ENCODE data around the gene VOPP1. TPM values are rescaled to one million over a fixed set of nuclear protein-coding genes. Genes with fewer than 3 reads are reported as not detected.
A peak's percentile ranks its signal among the peaks of the same experiment; 100 is the strongest.

The VOPP1 gene
- total RNA-seq, 4 donors from 2014 or later, result 15.7 to 24.9 (median 20.3) TPM

GRCh38 chr7:55488216-55488615 lies 84.1 kb downstream of the VOPP1 start:
- Histone ChIP-seq H3K27me3 (no peaks in the 10 kb centered on the region), H3K36me3 (peaks cover 36% of the 10 kb centered on the region), H3K4me1 (no peaks in the 10 kb centered on the region), H3K4me3 (no peak overlapping the region), H3K9me3 (no peaks in the 10 kb centered on the region), H3K27ac (no peak overlapping the region)
- 82% methylated on average over 6 of the region's 6 CpGs for WGBS
- TF ChIP-seq POLR2AphosphoS5 (IDR thresholded peaks at IDR 0.05), result no peak
- TF ChIP-seq CTCF (IDR thresholded peaks at IDR 0.05), result no peak
- no peak for TF ChIP-seq POLR2A (IDR thresholded peaks at IDR 0.05)
- no peak for TF ChIP-seq EP300 (IDR thresholded peaks at IDR 0.05)
- peak in 1 of 2 donors; percentile 29 for DNase-seq (ENCODE audit: low spot score in 2 of 2)

GRCh38 chr7:55486991-55487390 lies 85.3 kb downstream of the VOPP1 start:
- Histone ChIP-seq H3K4me3 (no peak overlapping the region), H3K27ac (no peak overlapping the region), H3K9me3 (no peaks in the 10 kb centered on the region), H3K36me3 (peaks cover 34% of the 10 kb centered on the region), H3K4me1 (no peaks in the 10 kb centered on the region), H3K27me3 (no peaks in the 10 kb centered on the region)
- 91% methylated on average over 7 of the region's 7 CpGs for WGBS
- TF ChIP-seq CTCF (IDR thresholded peaks at IDR 0.05) (no peak), POLR2AphosphoS5 (IDR thresholded peaks at IDR 0.05) (no peak), EP300 (IDR thresholded peaks at IDR 0.05) (no peak), POLR2A (IDR thresholded peaks at IDR 0.05) (no peak)
- DNase-seq (ENCODE audit: low spot score in 2 of 2), result no peak

GRCh38 chr7:55486192-55486590 lies 86.1 kb downstream of the VOPP1 start:
- H3K4me1 ChIP-seq, result no peaks in the 10 kb centered on the region
- no peaks in the 10 kb centered on the region for H3K9me3 ChIP-seq
- DNase-seq (ENCODE audit: low spot score in 2 of 2), result peak in 1 of 2 donors; percentile 14
- no peak overlapping the region for H3K4me3 ChIP-seq
- no peak for TF ChIP-seq POLR2A (IDR thresholded peaks at IDR 0.05)
- WGBS, result 91% methylated on average over 5 of the region's 5 CpGs
- H3K36me3 ChIP-seq, result peaks cover 26% of the 10 kb centered on the region
- no peaks in the 10 kb centered on the region for H3K27me3 ChIP-seq
- H3K27ac ChIP-seq, result no peak overlapping the region

GRCh38 chr7:55485501-55486191 lies 86.7 kb downstream of the VOPP1 start:
- Histone ChIP-seq H3K4me1 (no peaks in the 10 kb centered on the region), H3K27me3 (no peaks in the 10 kb centered on the region), H3K4me3 (no peak overlapping the region), H3K27ac (no peak overlapping the region), H3K36me3 (peaks cover 25% of the 10 kb centered on the region), H3K9me3 (no peaks in the 10 kb centered on the region)
- DNase-seq (ENCODE audit: low spot score in 2 of 2), result peak in 1 of 2 donors; percentile 38
- TF ChIP-seq EP300 (IDR thresholded peaks at IDR 0.05) (no peak), POLR2A (IDR thresholded peaks at IDR 0.05) (no peak), POLR2AphosphoS5 (IDR thresholded peaks at IDR 0.05) (no peak)
- WGBS, result 94% methylated on average over 24 of the region's 28 CpGs

- 78% methylated on average over 6 of the region's 6 CpGs for WGBS
Observed at GRCh38 chr7:55484834-55485233, 87.5 kb downstream of the VOPP1 start.

More at GRCh38 chr7:55484834-55485233, 87.5 kb downstream of the VOPP1 start:
- no peak overlapping the region for H3K27ac ChIP-seq
- no peak overlapping the region for H3K4me3 ChIP-seq
- no peaks in the 10 kb centered on the region for H3K4me1 ChIP-seq
- H3K9me3 ChIP-seq, result no peaks in the 10 kb centered on the region
- TF ChIP-seq EP300 (IDR thresholded peaks at IDR 0.05) (no peak), CTCF (IDR thresholded peaks at IDR 0.05) (no peak), POLR2A (IDR thresholded peaks at IDR 0.05) (no peak), POLR2AphosphoS5 (IDR thresholded peaks at IDR 0.05) (no peak)
- no peaks in the 10 kb centered on the region for H3K27me3 ChIP-seq
- no peak for DNase-seq (ENCODE audit: low spot score in 2 of 2)
- peaks cover 17% of the 10 kb centered on the region for H3K36me3 ChIP-seq

Measured in suprapubic skin (tissue), 4 donors.